ENCODE data around the gene APOE. TPM values are rescaled to one million over a fixed set of nuclear protein-coding genes. Genes with fewer than 3 reads are reported as not detected.

APOE gene
- total and polyA plus RNA-seq, 2 of the 8 experiments (the other 6 are each of a cell fraction or from before 2014, with no cell fraction given), result 629 to 1,258 TPM

GRCh38 chr19:44954649-44955504 lies 49.3 kb downstream of the APOE start, which contains the start of gene CLPTM1 (continued):
- TF ChIP-seq MAFK (IDR thresholded peaks at IDR 0.05; ENCODE audit: low read depth, low read length) (no peak), JUN (IDR thresholded peaks at IDR 0.05; ENCODE audit: low read depth, low read length) (no peak), ASH2L (IDR thresholded peaks at IDR 0.05; ENCODE audit: low read length) (peak; percentile 73), SIX5 (IDR thresholded peaks at IDR 0.05; ENCODE audit: low read depth, low read length) (no peak), RFX5 (IDR thresholded peaks at IDR 0.05; ENCODE audit: borderline replicate concordance, low read depth, low read length) (peak; percentile 53; the same call in 1 of the 2 replicates)

All from H1 (cell line).